ENCODE measurements around the gene MAN1B1. TPM values are rescaled to one million over a fixed set of nuclear protein-coding genes. Genes with fewer than 3 reads are reported as not detected.
"Not testable (repeated sequence)": the region's sequence is repeated elsewhere in the genome, so short reads cannot be mapped to it uniquely, and the experiment has no call there.

Gene MAN1B1
- total and polyA plus RNA-seq, 2 of the 4 experiments (the other 2 are of a cell fraction), result 28.7 to 55.1 TPM

DNA sequence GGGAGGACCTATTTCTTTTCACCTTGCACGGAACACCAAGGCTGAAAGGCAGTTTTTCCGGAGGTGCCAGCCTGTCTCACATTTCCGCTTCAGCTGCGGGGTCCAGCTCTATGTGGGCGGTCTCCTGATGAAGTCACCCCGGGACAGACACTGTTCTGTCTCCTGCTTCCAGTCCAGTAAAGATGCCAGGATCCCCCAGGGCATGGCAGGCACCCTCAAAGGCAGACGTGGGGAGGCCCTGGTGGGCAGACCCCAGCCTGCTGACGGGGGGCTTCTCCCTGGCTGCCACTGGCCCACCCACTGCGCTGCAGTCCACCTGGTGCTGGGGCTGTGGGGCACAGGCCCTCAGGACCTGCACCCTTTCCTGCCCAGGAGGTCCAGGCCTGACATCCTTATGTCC, 24.0 kb upstream of the MAN1B1 start:
- H4K91ac ChIP-seq (ENCODE audit: insufficient read depth, low read depth, low read length); ATAC-seq (ENCODE audit: low read depth); H3K4me2 ChIP-seq (ENCODE audit: low read depth, low read length); H2AFZ ChIP-seq (replicated peaks; ENCODE audit: low read length, poor library complexity); POLR2A ChIA-PET (ENCODE audit: unreplicated experiment); H3K56ac ChIP-seq (ENCODE audit: extremely low read depth, insufficient read depth, low read length); H4K20me1 ChIP-seq (ENCODE audit: insufficient read depth, low read length); H3K4me1 ChIP-seq (ENCODE audit: control insufficient read depth, insufficient read depth, low read length); H3K36me3 ChIP-seq (ENCODE audit: control insufficient read depth, insufficient read depth, low read length); H3K9ac ChIP-seq (ENCODE audit: low read depth, low read length); H3K79me1 ChIP-seq (ENCODE audit: low read depth in 1 of 2, low read length in 2 of 2); H3K14ac ChIP-seq (replicated peaks; ENCODE audit: low read depth, low read length); dilution Hi-C loops (cut with HindIII; ENCODE audit: low sequenced_read_pairs, unreplicated experiment); H3K9me1 ChIP-seq (ENCODE audit: insufficient read depth, low read length); H2BK20ac ChIP-seq (ENCODE audit: low read depth, low read length); H3K18ac ChIP-seq (ENCODE audit: low read depth, low read length); H2AK5ac ChIP-seq (ENCODE audit: low read depth, low read length); intact Hi-C loops (cut with micrococcal nuclease); H3K23ac ChIP-seq (ENCODE audit: low read depth, low read length); H4K8ac ChIP-seq (ENCODE audit: low read depth in 2 of 2, low read length in 2 of 2); BruUV-seq (replicated peaks); H4K5ac ChIP-seq (ENCODE audit: low read depth, low read length); H3K27me3 ChIP-seq (ENCODE audit: control insufficient read depth, insufficient read depth, low read length); H3K4me3 ChIP-seq (ENCODE audit: insufficient read depth, low read depth, low read length); H2AK9ac ChIP-seq (replicated peaks; ENCODE audit: low read depth, low read length, poor library complexity); H3K27ac ChIP-seq (ENCODE audit: insufficient read depth, low read length); in situ Hi-C loops (cut with MboI; ENCODE audit: low sequenced_read_pairs); DNase-seq; H2BK15ac ChIP-seq (ENCODE audit: low read depth, low read length); H2BK5ac ChIP-seq (ENCODE audit: low read depth, low read length, poor library complexity, severe bottlenecking); H3K9me3 ChIP-seq (ENCODE audit: control insufficient read depth, insufficient read depth, low read length); H3K4ac ChIP-seq (ENCODE audit: low read depth, low read length); H2BK120ac ChIP-seq (ENCODE audit: low read depth, low read length): not testable (repeated sequence)
- CTCF ChIA-PET, result interaction anchor here (1.2 to 1.9 kb wide), 2 partner anchors 16 to 24 kb away, joined by 5 to 17 read pairs; partner anchors contain the start of genes MAN1B1 and NPDC1
- no CpG with 5 or more reads among the region's 9 CpGs for WGBS, 2 experiments (ENCODE audit: extremely low coverage in 2 of 2, insufficient read length in 1 of 2)
